ENCODE measurements around the gene PAQR3. TPM values are rescaled to one million over a fixed set of nuclear protein-coding genes. Genes with fewer than 3 reads are reported as not detected.

PAQR3 gene
- total and polyA plus RNA-seq, 10 of the 15 experiments (the other 5 are each of a cell fraction or from before 2014, with no cell fraction given), result 2.2 to 25.4 (median 7.2) TPM

- ATAC-seq (no peak), FAIRE-seq (no peak), DNase-seq (ENCODE audit: low read depth, low spot score) (no peak)
- TF ChIP-seq BACH1 (IDR thresholded peaks at IDR 0.05; ENCODE audit: borderline replicate concordance) (no peak), EED (IDR thresholded peaks at IDR 0.05; ENCODE audit: low read depth) (no peak), E2F4 (IDR thresholded peaks at IDR 0.05; ENCODE audit: low read depth, low read length) (no peak)
- WGBS (ENCODE audit: insufficient coverage, insufficient replicate concordance, low lambda C conversion rate, missing lambda C conversion rate), result 20% methylated on average over 2 of the region's 2 CpGs
- Histone ChIP-seq H3K9me3 (replicated peaks; ENCODE audit: control insufficient read depth, insufficient read depth, low read length) (no peaks in the 10 kb centered on the region), H3K27me3 (replicated peaks in 1 of 2; ENCODE audit: control insufficient read depth in 2 of 2, insufficient read depth in 2 of 2, low read length in 1 of 2) (0 out of 4 replicates have a peak, but pooled peaks cover 0 to 2% of the 10 kb centered on the region in 2 experiments), H3K36me3 (ENCODE audit: control insufficient read depth in 2 of 2, insufficient read depth in 2 of 2, low read length in 1 of 2) (no peaks in the 10 kb centered on the region), H3K4me1 (ENCODE audit: control insufficient read depth, insufficient read depth, low read length) (no peaks in the 10 kb centered on the region), H4K20me1 (ENCODE audit: control insufficient read depth, insufficient read depth) (no peaks in the 10 kb centered on the region), H3K27ac (ENCODE audit: control insufficient read depth, insufficient read depth) (no peak overlapping the region), H2AFZ (ENCODE audit: control insufficient read depth, low read depth, low read length) (no peak overlapping the region), H3K4me2 (ENCODE audit: control insufficient read depth, insufficient read depth) (no peak overlapping the region), H3K9ac (ENCODE audit: control insufficient read depth, insufficient read depth, low read length) (no peak overlapping the region), H3K79me2 (ENCODE audit: control insufficient read depth, insufficient read depth, low read length) (no peaks in the 10 kb centered on the region), H3K4me3 (no peak overlapping the region)
- intact Hi-C loops (cut with micrococcal nuclease; ENCODE audit: unreplicated experiment), result no loop called here
- ChIA-PET SMC1A (ENCODE audit: uncharacterized antibody, unreplicated experiment) (interaction anchor here (1.5 kb wide), 1 partner anchor 11 kb away, joined by 5 read pairs; no protein-coding TSS in a partner anchor), RAD21 (ENCODE audit: unreplicated experiment) (no interaction called here), POLR2A (interaction anchor here (0.6 kb wide), 1 partner anchor 15 kb away, joined by 3 read pairs; no protein-coding TSS in a partner anchor), CTCF (no interaction called here)
- in situ Hi-C loops (cut with MboI), result no loop called here
- no TSS peak for BruUV-seq (replicated peaks)
Observed at GRCh38 chr4:78984593-78984992, 45.4 kb upstream of the PAQR3 start.

- Histone ChIP-seq H3K4me3 (no peak overlapping the region), H3K4me2 (ENCODE audit: control insufficient read depth, insufficient read depth) (no peak overlapping the region), H3K79me2 (ENCODE audit: control insufficient read depth, insufficient read depth, low read length) (no peaks in the 10 kb centered on the region), H3K4me1 (ENCODE audit: control insufficient read depth, insufficient read depth, low read length) (no peaks in the 10 kb centered on the region), H3K27me3 (replicated peaks in 1 of 2; ENCODE audit: control insufficient read depth in 2 of 2, insufficient read depth in 2 of 2, low read length in 1 of 2) (no peaks in the 10 kb centered on the region), H3K27ac (ENCODE audit: control insufficient read depth, insufficient read depth) (no peak overlapping the region), H3K9ac (ENCODE audit: control insufficient read depth, insufficient read depth, low read length) (no peak overlapping the region), H3K9me3 (replicated peaks; ENCODE audit: control insufficient read depth, insufficient read depth, low read length) (no peaks in the 10 kb centered on the region), H3K36me3 (ENCODE audit: control insufficient read depth in 2 of 2, insufficient read depth in 2 of 2, low read length in 1 of 2) (no peaks in the 10 kb centered on the region), H4K20me1 (ENCODE audit: control insufficient read depth, insufficient read depth) (no peaks in the 10 kb centered on the region), H2AFZ (ENCODE audit: control insufficient read depth, low read depth, low read length) (no peak overlapping the region)
- 31% methylated on average over 2 of the region's 2 CpGs for WGBS (ENCODE audit: insufficient coverage, insufficient replicate concordance, low lambda C conversion rate, missing lambda C conversion rate)
- POLR2A ChIA-PET, result no interaction called here
- FAIRE-seq (no peak), ATAC-seq (no peak), DNase-seq (ENCODE audit: low read depth, low spot score) (no peak)
- SMC1A ChIA-PET (ENCODE audit: uncharacterized antibody, unreplicated experiment), result no interaction called here
- RAD21 ChIA-PET (ENCODE audit: unreplicated experiment), result no interaction called here
- BruUV-seq (replicated peaks), result no TSS peak
- in situ Hi-C loops (cut with MboI), result no loop called here
- intact Hi-C loops (cut with micrococcal nuclease; ENCODE audit: unreplicated experiment), result no loop called here
- CTCF ChIA-PET, result interaction anchor here (0.6 kb wide), 1 partner anchor 9 kb away, joined by 3 read pairs; no protein-coding TSS in a partner anchor
- TF ChIP-seq MEF2A (IDR thresholded peaks at IDR 0.05; ENCODE audit: insufficient read depth, low read depth, low read length) (no peak), MAX (IDR thresholded peaks at IDR 0.05; ENCODE audit: low read depth, low read length) (no peak), ATF2 (IDR thresholded peaks at IDR 0.05; ENCODE audit: low read length) (no peak), BCL11A (IDR thresholded peaks at IDR 0.05; ENCODE audit: low read depth, low read length) (no peak), POLR2AphosphoS5 (IDR thresholded peaks at IDR 0.05; ENCODE audit: low read length) (no peak), ZBED1 (IDR thresholded peaks at IDR 0.05; ENCODE audit: borderline replicate concordance) (no peak), NFYB (IDR thresholded peaks at IDR 0.05; ENCODE audit: insufficient read depth, low read depth, low read length) (no peak), PAX8 (IDR thresholded peaks at IDR 0.05) (no peak), REST (IDR thresholded peaks at IDR 0.05; ENCODE audit: low read depth, low read length) (no peak), BACH1 (IDR thresholded peaks at IDR 0.05; ENCODE audit: borderline replicate concordance) (no peak)
Observed at GRCh38 chr4:78975865-78976264, 36.6 kb upstream of the PAQR3 start.

All from GM12878 (cell line).